K562 (cell line): Measurements from ENCODE around the gene SNX17. TPM values are rescaled to one million over a fixed set of nuclear protein-coding genes. Genes with fewer than 3 reads are reported as not detected.
A peak's percentile ranks its signal among the peaks of the same experiment; 100 is the strongest.

Experiments
- BCL6 ChIP-seq: fragments of 250-450 bp; sonication (Bioruptor Pico); IDR thresholded peaks from 2 replicates; pipeline ENCODE4 v1.4.0; 2020
- CREB1 ChIP-seq, 2 experiments: sonication (generic) in 1 of 2; formaldehyde crosslinking in 1 of 2; IDR thresholded peaks; 2 replicates each; pipeline versions ENCODE4 v1.6.1 to v1.8.0; 2012 to 2022; ENCODE audit warnings: inconsistent platforms in 1 of 2, mild to moderate bottlenecking in 1 of 2, missing genetic modification reagents in 1 of 2, moderate library complexity in 1 of 2
- ETS2 ChIP-seq: IDR thresholded peaks from 2 replicates; pipeline ENCODE4 v1.6.1; 2016; ENCODE audit warnings: borderline replicate concordance, missing genetic modification characterization, mild to moderate bottlenecking, moderate library complexity, missing compliant biosample characterization; ENCODE audit not compliant: poor library complexity, severe bottlenecking
- HMG20B ChIP-seq: fragments of 250-450 bp; sonication (Bioruptor Pico); IDR thresholded peaks from 2 replicates; pipeline ENCODE4 v1.5.0; 2021; ENCODE audit warnings: mild to moderate bottlenecking
- HNRNPLL ChIP-seq: fragments of 200-400 bp; formaldehyde crosslinking; IDR thresholded peaks from 2 replicates; pipeline ENCODE4 v1.6.1; 2017; ENCODE audit warnings: low read length, low read depth, mild to moderate bottlenecking; ENCODE audit not compliant: poor library complexity, severe bottlenecking
- MBD2 ChIP-seq: sonication (generic); IDR thresholded peaks from 2 replicates; pipeline ENCODE4 v1.6.1; 2016; ENCODE audit warnings: low read depth, borderline replicate concordance
- MGA ChIP-seq: fragments of 450-650 bp; IDR thresholded peaks from 2 replicates; pipeline ENCODE4 v1.6.1; 2016; ENCODE audit warnings: mild to moderate bottlenecking, moderate library complexity
- MYNN ChIP-seq, 2 experiments: sonication (generic); formaldehyde crosslinking in 1 of 2; IDR thresholded peaks; 2 replicates each; pipeline versions ENCODE4 v1.5.0 to v1.6.1; 2016 to 2020; ENCODE audit warnings: antibody characterized with exemption in 1 of 2, missing genetic modification reagents in 1 of 2
- POLR2A ChIP-seq: fragments of 450-650 bp; conservative IDR thresholded peaks from 2 replicates; pipeline ENCODE4 v1.6.1; 2016
- RCOR1 ChIP-seq, 2 experiments: IDR thresholded peaks; 2 replicates each; pipeline ENCODE4 v1.6.1; 2012; ENCODE audit warnings: low read depth in 2 of 2, low read length in 2 of 2, borderline replicate concordance in 1 of 2, improper control_type of control experiment in 1 of 2
- TAF1 ChIP-seq: IDR thresholded peaks from 2 replicates; pipeline ENCODE4 v1.6.1; 2011; ENCODE audit warnings: mild to moderate bottlenecking, low read length, moderate library complexity; ENCODE audit not compliant: insufficient read depth, control insufficient read depth, severe bottlenecking; ENCODE audit errors: extremely low read depth
- polyA plus RNA-seq, 8 experiments: library from polyadenylated mRNA; depleted of rRNA in 4 of 8; stranded (reverse) in 5 of 8; unstranded in 3 of 8; fragments of >200 nt; fragmentation: Nextera tagmentation in 2 of 8; fragmentation: Illumina TruSeq in 1 of 8; extraction: Ambion mirVana in 2 of 8; extraction: Trizol in 1 of 8; gene quantifications; 2 replicates each; pipeline versions ENCODE4 v1.2.1 to v1.2.3, GENCODE V29; 2011 to 2014; ENCODE audit warnings: inconsistent platforms in 1 of 8, missing spikeins in 1 of 8
- total RNA-seq, 7 experiments: library from RNA; depleted of rRNA in 6 of 7; stranded (reverse); fragments of >200 nt in 6 of 7; fragmentation: Illumina TruSeq in 2 of 7; extraction: Trizol in 2 of 7; gene quantifications; 2 replicates each; pipeline versions ENCODE4 v1.2.1 to v1.2.3, GENCODE V29; 2011 to 2021; ENCODE audit warnings: low replicate concordance in 1 of 7
- TF ChIP-seq, protein P1 (sequence below): conservative IDR thresholded peaks from 2 replicates; pipeline ENCODE4 v1.6.1; 2011; ENCODE audit warnings: low read depth, mild to moderate bottlenecking, low read length; ENCODE audit not compliant: control insufficient read depth

The SNX17 gene
- total and polyA plus RNA-seq, 9 of the 15 experiments (the other 6 are each of a cell fraction or from before 2014, with no cell fraction given) = 3.0 to 75.7 (median 54.6) TPM

GRCh38 chr2:27353762-27354596 is 16.4 kb upstream of the SNX17 start (continued):
- peak; percentile 56 for TF ChIP-seq MGA
- 0 out of 4 replicates have a peak, but pooled peaks of 1 of the 2 experiments have one; percentile 4 for TF ChIP-seq RCOR1 (IDR thresholded peaks at IDR 0.05; ENCODE audit: borderline replicate concordance in 1 of 2, low read depth in 2 of 2, low read length in 2 of 2)
- no peak for TF ChIP-seq ETS2 (tag)
- TF ChIP-seq MBD2 = 0 out of 2 replicates have a peak, but pooled peaks have one; percentile 8
- peak; percentile 35; the same call in 1 of the 2 replicates for TF ChIP-seq MYNN (IDR thresholded peaks at IDR 0.05)
- TF ChIP-seq MYNN (CRISPR knock-in tag; IDR thresholded peaks at IDR 0.05) = no peak
- TF ChIP-seq BCL6 = no peak
- TF ChIP-seq, protein P1, sequence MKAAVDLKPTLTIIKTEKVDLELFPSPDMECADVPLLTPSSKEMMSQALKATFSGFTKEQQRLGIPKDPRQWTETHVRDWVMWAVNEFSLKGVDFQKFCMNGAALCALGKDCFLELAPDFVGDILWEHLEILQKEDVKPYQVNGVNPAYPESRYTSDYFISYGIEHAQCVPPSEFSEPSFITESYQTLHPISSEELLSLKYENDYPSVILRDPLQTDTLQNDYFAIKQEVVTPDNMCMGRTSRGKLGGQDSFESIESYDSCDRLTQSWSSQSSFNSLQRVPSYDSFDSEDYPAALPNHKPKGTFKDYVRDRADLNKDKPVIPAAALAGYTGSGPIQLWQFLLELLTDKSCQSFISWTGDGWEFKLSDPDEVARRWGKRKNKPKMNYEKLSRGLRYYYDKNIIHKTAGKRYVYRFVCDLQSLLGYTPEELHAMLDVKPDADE = no peak
- peak; percentile 37 for TF ChIP-seq HNRNPLL
- no peak for TF ChIP-seq CREB1 (IDR thresholded peaks at IDR 0.05)
- TF ChIP-seq CREB1 (CRISPR knock-in tag; IDR thresholded peaks at IDR 0.05) = no peak
- TF ChIP-seq HMG20B (CRISPR knock-in tag) = no peak
- peak; percentile 37 for TF ChIP-seq POLR2A
- TF ChIP-seq TAF1 = no peak
